HepG2 (cell line): ENCODE data around the gene SCIN. TPM values are rescaled to one million over a fixed set of nuclear protein-coding genes. Genes with fewer than 3 reads are reported as not detected.

Source experiments
- FOXM1 ChIP-seq: sonication (generic); formaldehyde crosslinking; IDR thresholded peaks from 2 replicates; pipeline ENCODE4 v1.5.0; 2020; ENCODE audit warnings: missing genetic modification reagents
- HDAC2 ChIP-seq: sonication (generic); formaldehyde crosslinking; IDR thresholded peaks from 2 replicates; pipeline ENCODE4 v1.4.0; 2020; ENCODE audit warnings: missing genetic modification reagents
- HOMEZ ChIP-seq: IDR thresholded peaks from 2 replicates; pipeline ENCODE4 v1.6.1; 2016; ENCODE audit warnings: low read depth
- MED1 ChIP-seq: sonication (generic); formaldehyde crosslinking; IDR thresholded peaks from 2 replicates; pipeline ENCODE4 v1.4.0; 2020; ENCODE audit warnings: missing genetic modification reagents
- MTA1 ChIP-seq: sonication (generic); formaldehyde crosslinking; IDR thresholded peaks from 2 replicates; pipeline ENCODE4 v1.4.0; 2020; ENCODE audit warnings: missing genetic modification reagents, mild to moderate bottlenecking, borderline replicate concordance
- SRF ChIP-seq: IDR thresholded peaks from 2 replicates; pipeline ENCODE4 v1.6.1; 2011; ENCODE audit warnings: mild to moderate bottlenecking, low read depth, low read length, moderate library complexity
- TARDBP ChIP-seq: sonication (generic); formaldehyde crosslinking; IDR thresholded peaks from 2 replicates; pipeline ENCODE4 v1.8.0; 2022; ENCODE audit warnings: mild to moderate bottlenecking, missing genetic modification reagents
- TCF7 ChIP-seq: sonication (generic); IDR thresholded peaks from 2 replicates; pipeline ENCODE4 v1.6.1; 2016; ENCODE audit warnings: antibody characterized with exemption, low read depth
- TRIM24 ChIP-seq: sonication (generic); formaldehyde crosslinking; IDR thresholded peaks from 2 replicates; pipeline ENCODE4 v1.8.0; 2022; ENCODE audit warnings: mild to moderate bottlenecking, missing genetic modification reagents
- ZBTB10 ChIP-seq: sonication (generic); formaldehyde crosslinking; IDR thresholded peaks from 2 replicates; pipeline ENCODE4 v1.4.0; 2020; ENCODE audit warnings: missing genetic modification reagents, borderline replicate concordance
- ZBTB33 ChIP-seq: sonication (generic); formaldehyde crosslinking; IDR thresholded peaks from 2 replicates; pipeline ENCODE4 v1.4.0; 2020; ENCODE audit warnings: missing genetic modification reagents
- ZNF260 ChIP-seq: sonication (generic); formaldehyde crosslinking; IDR thresholded peaks from 2 replicates; pipeline ENCODE4 v1.4.0; 2020; ENCODE audit warnings: missing genetic modification reagents, low read depth, mild to moderate bottlenecking, borderline replicate concordance
- ZNF33A ChIP-seq: sonication (generic); formaldehyde crosslinking; IDR thresholded peaks from 2 replicates; pipeline ENCODE4 v1.5.1; 2020; ENCODE audit warnings: missing genetic modification reagents, mild to moderate bottlenecking, moderate library complexity, borderline replicate concordance
- ZNF362 ChIP-seq: sonication (generic); formaldehyde crosslinking; IDR thresholded peaks from 2 replicates; pipeline ENCODE4 v1.4.0; 2020; ENCODE audit warnings: missing genetic modification reagents, mild to moderate bottlenecking, borderline replicate concordance
- ZNF503 ChIP-seq: sonication (generic); formaldehyde crosslinking; IDR thresholded peaks from 2 replicates; pipeline ENCODE4 v1.4.0; 2020; ENCODE audit warnings: missing genetic modification reagents
- ZNF597 ChIP-seq: sonication (generic); formaldehyde crosslinking; IDR thresholded peaks from 2 replicates; pipeline ENCODE4 v1.5.0; 2020; ENCODE audit warnings: missing genetic modification reagents
- ZNF644 ChIP-seq: IDR thresholded peaks from 2 replicates; pipeline ENCODE4 v1.6.1; 2016; ENCODE audit warnings: low read depth
- ZZZ3 ChIP-seq: sonication (generic); formaldehyde crosslinking; IDR thresholded peaks from 2 replicates; pipeline ENCODE4 v1.4.0; 2020; ENCODE audit warnings: missing genetic modification reagents, mild to moderate bottlenecking, borderline replicate concordance
- polyA plus RNA-seq, 8 experiments: library from polyadenylated mRNA; depleted of rRNA in 3 of 8; stranded (reverse) in 7 of 8; unstranded in 1 of 8; fragments of >200 nt; fragmentation: Illumina TruSeq in 4 of 8; extraction: Trizol in 4 of 8; gene quantifications; 2 replicates each; pipeline versions ENCODE4 v1.2.1 to v1.2.3, GENCODE V29; 2011 to 2016; ENCODE audit warnings: low read depth in 4 of 8, missing spikeins in 1 of 8, mixed read lengths in 1 of 8; ENCODE audit not compliant: insufficient read depth in 1 of 8
- total RNA-seq, 5 experiments: library from RNA; depleted of rRNA; stranded (reverse); fragments of >200 nt; fragmentation: Illumina TruSeq; extraction: Trizol; gene quantifications; 2 replicates each; pipeline ENCODE4 v1.2.3, GENCODE V29; 2016; ENCODE audit warnings: low read depth in 1 of 5

SCIN gene
- total and polyA plus RNA-seq, 2 of the 13 experiments (the other 11 are each of a cell fraction or from before 2014, with no cell fraction given): not detected

- peak; percentile 58; the same call in 1 of the 2 replicates for TF ChIP-seq HOMEZ
- TF ChIP-seq TRIM24 (CRISPR knock-in tag): no peak
- no peak for TF ChIP-seq ZNF362 (CRISPR knock-in tag)
- no peak for TF ChIP-seq ZBTB10 (CRISPR knock-in tag)
- TF ChIP-seq TARDBP (CRISPR knock-in tag): no peak
- TF ChIP-seq MED1 (CRISPR knock-in tag): peak; percentile 64
- TF ChIP-seq SRF: no peak
- peak; percentile 47; the same call in 1 of the 2 replicates for TF ChIP-seq HDAC2 (CRISPR knock-in tag)
- peak; percentile 93 for TF ChIP-seq ZNF644
- TF ChIP-seq ZNF503 (CRISPR knock-in tag): peak; percentile 45; the same call in 1 of the 2 replicates
- TF ChIP-seq MTA1 (CRISPR knock-in tag): no peak
- no peak for TF ChIP-seq ZNF597 (CRISPR knock-in tag)
- TF ChIP-seq ZBTB33 (CRISPR knock-in tag): peak; percentile 68
- TF ChIP-seq ZNF33A (CRISPR knock-in tag): no peak
- peak; percentile 47; the same call in 1 of the 2 replicates for TF ChIP-seq TCF7
- TF ChIP-seq ZZZ3: no peak
- no peak for TF ChIP-seq FOXM1
- no peak for TF ChIP-seq ZNF260 (CRISPR knock-in tag)
Observed at GRCh38 chr7:12647364-12648219, 77.1 kb downstream of the SCIN start (continued).
